HepG2 (cell line): Measurements from ENCODE around the gene AKAP6.

Experiments used
- ZFP41 ChIP-seq: sonication (generic); formaldehyde crosslinking; IDR thresholded peaks from 2 replicates; pipeline ENCODE4 v1.4.0; 2020; ENCODE audit warnings: mild to moderate bottlenecking, missing genetic modification reagents, borderline replicate concordance
- ZSCAN29 ChIP-seq: sonication (generic); formaldehyde crosslinking; conservative IDR thresholded peaks from 2 replicates; pipeline ENCODE4 v1.4.0; 2020; ENCODE audit warnings: mild to moderate bottlenecking, missing genetic modification reagents

DNA sequence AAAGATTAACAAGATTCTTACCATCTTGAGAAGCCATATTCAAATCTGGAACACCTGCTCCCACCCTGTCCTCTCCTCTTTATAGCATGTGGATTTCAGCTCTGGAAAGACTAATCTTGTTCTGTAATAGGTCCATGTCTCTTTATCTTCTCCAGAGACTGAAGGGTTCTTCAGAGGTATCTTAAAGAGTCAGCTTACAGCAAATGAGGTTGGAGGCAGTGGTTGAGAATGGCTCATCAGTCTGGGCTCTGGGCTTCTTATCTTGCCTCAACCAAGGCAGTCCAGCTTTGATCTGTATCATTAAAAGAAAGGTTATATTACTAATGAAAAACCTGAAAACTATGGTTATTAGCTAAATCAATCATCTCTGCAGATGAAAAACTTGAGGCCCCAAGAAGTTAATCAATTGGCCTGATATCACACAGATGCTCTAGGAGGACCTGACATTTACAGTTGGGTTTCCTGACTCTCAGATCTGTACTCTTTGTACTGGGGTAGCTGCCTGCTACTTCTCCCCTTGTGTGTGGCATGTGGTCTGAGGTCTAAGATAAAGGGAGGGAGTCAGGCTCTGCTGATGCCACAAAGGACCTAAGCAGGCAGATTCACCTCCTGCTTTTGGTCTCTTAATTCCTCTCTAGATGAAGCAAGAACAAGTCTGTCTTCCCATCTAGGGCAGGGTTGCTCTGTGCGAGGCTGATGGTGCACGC, 1.7 kb upstream of the AKAP6 start:
- no peak for TF ChIP-seq ZSCAN29
- TF ChIP-seq ZFP41 (CRISPR knock-in tag), result no peak
